ENCODE data around the gene CYREN. TPM values are rescaled to one million over a fixed set of nuclear protein-coding genes. Genes with fewer than 3 reads are reported as not detected.

The CYREN gene
- polyA plus RNA-seq, 1 donor = 27.8 TPM

Other genes with a start within 250 kb of the CYREN start
- gene AGBL3, start 184.2 kb downstream of the CYREN start, polyA plus RNA-seq (ENCODE audit: insufficient read length) = 4.9 TPM
- gene TMEM140, start 22.6 kb downstream of the CYREN start, polyA plus RNA-seq (ENCODE audit: insufficient read length) = 11.6 TPM
- gene WDR91, start 40.8 kb upstream of the CYREN start, polyA plus RNA-seq (ENCODE audit: insufficient read length) = 9.6 TPM
- not detected for gene STRA8, start 63.1 kb upstream of the CYREN start, polyA plus RNA-seq (ENCODE audit: insufficient read length)